Kidney (tissue), 22 donors: Measurements from ENCODE around the gene MT4. TPM values are rescaled to one million over a fixed set of nuclear protein-coding genes. Genes with fewer than 3 reads are reported as not detected.

Experiments used
- DNase-seq, 5 donors: peaks; one replicate each; pipeline ENCODE4 v3.0.0-alpha.2; 2013 to 2020
- FAIRE-seq: peaks from 2 replicates; lab custom pipeline; 2012; peaks lifted over from hg19 to GRCh38; lab: Jason Lieb, UNC
- H3K27ac ChIP-seq, 2 donors: one replicate each; pipeline ENCODE4 v1.7.0; 2013; ENCODE audit warnings: low read depth in 2 of 2, low read length in 2 of 2, inconsistent platforms in 1 of 2
- H3K27me3 ChIP-seq: one replicate; pipeline ENCODE4 v1.7.1; 2013; ENCODE audit warnings: low read length, inconsistent platforms; ENCODE audit not compliant: control insufficient read depth, insufficient read depth
- H3K36me3 ChIP-seq, 3 donors: one replicate each; pipeline versions ENCODE4 v1.7.0 to v1.7.1; 2013; ENCODE audit warnings: low read length in 3 of 3, control low read depth in 1 of 3, inconsistent platforms in 1 of 3; ENCODE audit not compliant: insufficient read depth in 3 of 3, control insufficient read depth in 2 of 3
- H3K4me1 ChIP-seq, 3 donors: one replicate each; pipeline versions ENCODE4 v1.7.0 to v1.7.1; 2013; ENCODE audit warnings: low read length in 3 of 3, inconsistent platforms in 1 of 3, low read depth in 1 of 3; ENCODE audit not compliant: control insufficient read depth in 2 of 3, insufficient read depth in 2 of 3
- H3K4me3 ChIP-seq, 3 donors: one replicate each; pipeline versions ENCODE4 v1.7.0 to v1.8.1; 2013; ENCODE audit warnings: low read length in 3 of 3, control low read depth in 1 of 3, inconsistent platforms in 1 of 3
- H3K9ac ChIP-seq, 3 donors: one replicate each; pipeline versions ENCODE4 v1.7.0 to v1.7.1; 2013; ENCODE audit warnings: low read length in 3 of 3, control low read depth in 1 of 3, inconsistent platforms in 1 of 3
- H3K9me3 ChIP-seq, 3 donors: one replicate each; pipeline versions ENCODE4 v1.7.0 to v1.7.1; 2013; ENCODE audit warnings: low read length in 3 of 3, control low read depth in 1 of 3, inconsistent platforms in 1 of 3; ENCODE audit not compliant: control insufficient read depth in 2 of 3, insufficient read depth in 1 of 3
- intact Hi-C: fragments of 100-400 bp; cut with DNase I; formaldehyde crosslinking; loops from one replicate; pipeline ENCODE4 v1.11.1; 2022
- long read RNA-seq, 10 donors: library from polyadenylated mRNA in 1 of 10; unstranded in 1 of 10; transcript quantifications; one replicate each; pipeline ENCODE4 v2.0.0 and lab custom pipeline, GENCODE V29; 2021 to 2026
- polyA plus RNA-seq: library from polyadenylated mRNA; stranded (reverse); fragments of 350-450 nt; fragmentation: Illumina TruSeq; extraction: RNeasy Lipid Tissue Mini Kit (QIAGEN cat#74804); gene quantifications from one replicate; pipeline ENCODE4 v1.2.3, GENCODE V29; 2014; ENCODE audit warnings: low read depth, low replicate concordance; ENCODE audit not compliant: insufficient read depth
- total RNA-seq: library from RNA; stranded (reverse); fragmentation: NEBNext Ultra II Directional; extraction: Animal tissue kit (Norgen Biotek cat#: 25700); gene quantifications from one replicate; pipeline ENCODE4 v1.2.1, GENCODE V29; 2021
- TF ChIP-seq, protein P1 (sequence below): IDR thresholded peaks from 3 replicates; pipeline ENCODE4 v1.5.1; 2012; ENCODE audit warnings: mild to moderate bottlenecking, moderate library complexity, borderline replicate concordance; ENCODE audit not compliant: insufficient read depth; ENCODE audit errors: extremely low read depth
- donor health status: control.
- donor health status: control.
- donor health status: control.
- donor health status: control.
- donor health status: control.
- donor health status: DM: yes; HTN: yes; CAD: no.
- donor health status: Normal renal cell carcinoma (clear cell type).

MT4 gene
- total RNA-seq (not detected), polyA plus RNA-seq (not detected)
- long read RNA-seq, donor 1 = 0 reads
- long read RNA-seq, donor 2 = 0 reads
- long read RNA-seq, donor 3 = 0 reads
- long read RNA-seq, donor 4 = 0 reads
- long read RNA-seq, donor 5 = 0 reads
- long read RNA-seq, donor 6 = 0 reads
- long read RNA-seq, donor 7 = 0 reads
- long read RNA-seq, donor 8 = 0 reads
- long read RNA-seq, donor 9 = 0 reads
- long read RNA-seq, donor 10 = 0 reads

DNA sequence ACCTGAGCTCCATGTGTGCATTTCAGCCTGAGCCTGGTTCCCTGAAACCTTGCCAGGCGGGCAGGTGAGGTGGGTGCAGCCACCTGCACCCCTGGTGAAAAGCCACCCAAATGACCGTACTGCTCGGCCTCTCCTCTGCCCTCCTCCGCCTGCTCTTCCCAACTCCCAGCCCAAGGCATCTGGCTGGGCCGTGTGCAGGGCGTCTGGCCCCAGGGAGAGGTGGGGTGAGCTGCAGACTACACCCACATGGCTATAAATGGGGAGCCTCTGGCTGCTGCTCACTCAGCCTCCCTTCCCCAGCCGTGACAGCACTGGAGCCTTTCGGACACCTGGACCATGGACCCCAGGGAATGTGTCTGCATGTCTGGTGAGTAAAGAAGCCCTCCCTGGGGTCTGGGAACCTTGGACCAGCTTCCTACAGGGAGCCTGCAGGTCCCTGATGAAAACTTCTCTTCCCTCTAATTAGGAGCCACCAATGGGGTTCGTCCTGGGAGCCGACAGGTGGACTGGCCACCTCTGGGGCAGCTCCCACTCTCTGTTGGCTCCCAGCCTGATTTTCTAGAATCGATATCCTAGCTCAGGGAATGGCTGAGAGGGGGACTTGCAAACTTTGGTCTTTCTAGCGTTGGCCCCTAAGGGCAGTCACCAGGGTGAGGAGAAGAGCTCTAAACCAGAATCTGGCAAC lies at the start of gene MT4:
Gene MT4, plus strand, starts transcription at position 281 of the 685 bp plus-strand sequence. Its CDS starts 56 bp downstream, at position 337.
- TF ChIP-seq, protein P1, sequence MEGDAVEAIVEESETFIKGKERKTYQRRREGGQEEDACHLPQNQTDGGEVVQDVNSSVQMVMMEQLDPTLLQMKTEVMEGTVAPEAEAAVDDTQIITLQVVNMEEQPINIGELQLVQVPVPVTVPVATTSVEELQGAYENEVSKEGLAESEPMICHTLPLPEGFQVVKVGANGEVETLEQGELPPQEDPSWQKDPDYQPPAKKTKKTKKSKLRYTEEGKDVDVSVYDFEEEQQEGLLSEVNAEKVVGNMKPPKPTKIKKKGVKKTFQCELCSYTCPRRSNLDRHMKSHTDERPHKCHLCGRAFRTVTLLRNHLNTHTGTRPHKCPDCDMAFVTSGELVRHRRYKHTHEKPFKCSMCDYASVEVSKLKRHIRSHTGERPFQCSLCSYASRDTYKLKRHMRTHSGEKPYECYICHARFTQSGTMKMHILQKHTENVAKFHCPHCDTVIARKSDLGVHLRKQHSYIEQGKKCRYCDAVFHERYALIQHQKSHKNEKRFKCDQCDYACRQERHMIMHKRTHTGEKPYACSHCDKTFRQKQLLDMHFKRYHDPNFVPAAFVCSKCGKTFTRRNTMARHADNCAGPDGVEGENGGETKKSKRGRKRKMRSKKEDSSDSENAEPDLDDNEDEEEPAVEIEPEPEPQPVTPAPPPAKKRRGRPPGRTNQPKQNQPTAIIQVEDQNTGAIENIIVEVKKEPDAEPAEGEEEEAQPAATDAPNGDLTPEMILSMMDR = no peak
- H3K27ac ChIP-seq = no peak within 1 kb of the TSS
- H3K4me1 ChIP-seq = no peaks in the 10 kb centered on the region
- no peaks in the 10 kb centered on the region for H3K27me3 ChIP-seq
- no peak within 1 kb of the TSS for H3K4me3 ChIP-seq
- H3K9ac ChIP-seq = no peak within 1 kb of the TSS
- no peaks in the 10 kb centered on the region for H3K36me3 ChIP-seq
- FAIRE-seq (no peak), DNase-seq (no peak)
- no peaks in the 10 kb centered on the region for H3K9me3 ChIP-seq
- intact Hi-C loops = no loop called here

DNA sequence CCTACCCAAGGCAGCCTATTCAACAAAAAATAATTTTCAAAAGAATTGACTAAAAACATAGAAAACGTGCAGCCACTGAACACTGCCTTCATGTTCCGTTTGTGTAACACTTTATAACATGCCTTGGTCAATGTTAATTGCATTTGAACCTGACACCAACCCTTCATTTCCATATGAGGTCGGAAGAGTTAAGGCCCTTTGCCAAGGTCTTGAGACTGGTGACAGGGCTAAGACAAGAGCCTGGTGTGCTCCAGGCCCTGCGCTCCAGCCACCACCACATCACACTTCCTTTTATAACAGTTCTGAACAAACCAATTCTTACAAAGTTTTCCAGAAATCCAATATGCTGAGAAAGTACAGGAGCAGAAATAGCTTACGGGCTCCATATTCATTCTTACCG lies 49.2 kb upstream of the MT4 start:
- H3K27me3 ChIP-seq = no peaks in the 10 kb centered on the region
- intact Hi-C loops = no loop called here
- H3K4me3 ChIP-seq = no peak overlapping the region
- no peak for FAIRE-seq
- no peaks in the 10 kb centered on the region for H3K9me3 ChIP-seq
- peaks cover 0 to 21% (median 16%) of the 10 kb centered on the region in 3 donors for H3K4me1 ChIP-seq
- TF ChIP-seq, protein P1 = no peak
- H3K36me3 ChIP-seq = peaks cover under 1 to 2% (median 2%) of the 10 kb centered on the region in 3 donors
- no peak overlapping the region for H3K27ac ChIP-seq
- H3K9ac ChIP-seq = no peak overlapping the region
- no peak for DNase-seq

DNA sequence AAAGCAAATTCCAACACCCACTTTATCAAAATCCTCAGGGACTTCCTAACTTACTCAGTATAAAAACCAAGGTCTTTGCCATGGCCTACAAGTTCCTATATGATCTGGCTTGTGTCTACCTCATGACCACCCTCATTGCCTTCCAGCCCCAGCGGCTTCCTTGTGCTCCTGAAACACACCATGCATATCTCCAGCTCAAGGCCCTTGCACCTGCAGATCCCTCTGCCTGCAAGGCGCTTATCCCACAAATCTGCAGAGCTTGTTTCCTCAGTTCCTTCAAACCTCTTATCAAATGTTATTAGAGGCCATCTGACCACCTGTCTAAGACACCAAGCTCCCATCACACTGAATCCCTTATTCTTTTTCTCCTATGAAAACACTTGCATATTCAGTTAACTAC lies 47.7 kb upstream of the MT4 start:
- H3K4me3 ChIP-seq = no peak overlapping the region
- peaks cover 0 to 2% (median 0%) of the 10 kb centered on the region in 3 donors for H3K36me3 ChIP-seq
- intact Hi-C loops = no loop called here
- DNase-seq = no peak
- H3K27ac ChIP-seq = peak overlapping the region in 1 of 2 donors; percentile 13
- no peaks in the 10 kb centered on the region for H3K9me3 ChIP-seq
- H3K4me1 ChIP-seq = peaks cover 0 to 21% (median 16%) of the 10 kb centered on the region in 3 donors
- no peak overlapping the region for H3K9ac ChIP-seq
- no peaks in the 10 kb centered on the region for H3K27me3 ChIP-seq
- FAIRE-seq = no peak
- TF ChIP-seq, protein P1 = no peak
